HG02885 (cell line): ENCODE measurements around the gene LAMA2.

Source experiments
- ATAC-seq: cut with Tn5 transposase; IDR thresholded peaks from one replicate; pipeline ENCODE4 v1.9.1; 2021; ENCODE audit warnings: mild to moderate bottlenecking; ENCODE audit not compliant: unreplicated experiment, poor library complexity

The LAMA2 gene

GRCh38 chr6:129197154-129197553 lies 314.2 kb downstream of the LAMA2 start:
- no peak for ATAC-seq

GRCh38 chr6:129200151-129200550 lies 317.2 kb downstream of the LAMA2 start:
- ATAC-seq, result no peak

- no peak for ATAC-seq
Measured at GRCh38 chr6:129203190-129203900, 320.4 kb downstream of the LAMA2 start.

GRCh38 chr6:129206821-129207220 lies 323.9 kb downstream of the LAMA2 start:
- no peak for ATAC-seq

- no peak for ATAC-seq
Measured at GRCh38 chr6:129207832-129208231, 324.9 kb downstream of the LAMA2 start.

- ATAC-seq, result no peak
Measured at GRCh38 chr6:129208415-129209034, 325.6 kb downstream of the LAMA2 start.

- ATAC-seq, result no peak
Measured at GRCh38 chr6:129209355-129209754, 326.4 kb downstream of the LAMA2 start.

GRCh38 chr6:129210684-129211083 lies 327.7 kb downstream of the LAMA2 start:
- no peak for ATAC-seq

- ATAC-seq, result no peak
Measured at GRCh38 chr6:129211626-129212025, 328.7 kb downstream of the LAMA2 start.

GRCh38 chr6:129212081-129212480 lies 329.1 kb downstream of the LAMA2 start:
- no peak for ATAC-seq

- no peak for ATAC-seq
Measured at GRCh38 chr6:129215246-129215645, 332.3 kb downstream of the LAMA2 start.

- ATAC-seq, result no peak
Measured at GRCh38 chr6:129215916-129216520, 333.1 kb downstream of the LAMA2 start.

GRCh38 chr6:129217701-129218100 lies 334.8 kb downstream of the LAMA2 start:
- ATAC-seq, result no peak

GRCh38 chr6:129233458-129234134 lies 350.7 kb downstream of the LAMA2 start:
- ATAC-seq, result peak; percentile 75

- ATAC-seq, result no peak
Measured at GRCh38 chr6:129235167-129236000, 352.4 kb downstream of the LAMA2 start.

GRCh38 chr6:129236001-129236517 lies 353.1 kb downstream of the LAMA2 start:
- ATAC-seq, result peak; percentile 68

GRCh38 chr6:129238991-129239390 lies 356.1 kb downstream of the LAMA2 start:
- ATAC-seq, result no peak

- no peak for ATAC-seq
Measured at GRCh38 chr6:129239825-129240491, 357.0 kb downstream of the LAMA2 start.

- no peak for ATAC-seq
Measured at GRCh38 chr6:129240492-129240853, 357.5 kb downstream of the LAMA2 start.

GRCh38 chr6:129242546-129242945 lies 359.6 kb downstream of the LAMA2 start:
- no peak for ATAC-seq
